ENCODE data around the gene SLC35B1.

The SLC35B1 gene

GRCh38 chr17:49670641-49671040 is 37.1 kb downstream of the SLC35B1 start:
- DNase-seq (ENCODE audit: low read depth) = no peak

- no peak for DNase-seq (ENCODE audit: low read depth)
Measured at GRCh38 chr17:49670002-49670401, 37.8 kb downstream of the SLC35B1 start.

GRCh38 chr17:49667854-49668253 is 39.9 kb downstream of the SLC35B1 start:
- no peak for DNase-seq (ENCODE audit: low read depth)

- no peak for DNase-seq (ENCODE audit: low read depth)
Measured at GRCh38 chr17:49664706-49665211, 43.0 kb downstream of the SLC35B1 start.

- no peak for DNase-seq (ENCODE audit: low read depth)
Measured at GRCh38 chr17:49659661-49660382, 47.9 kb downstream of the SLC35B1 start.

GRCh38 chr17:49656247-49656646 is 51.5 kb downstream of the SLC35B1 start:
- DNase-seq (ENCODE audit: low read depth) = no peak
